SK-N-SH (cell line): ENCODE measurements around the gene SLC25A21. TPM values are rescaled to one million over a fixed set of nuclear protein-coding genes. Genes with fewer than 3 reads are reported as not detected.

Source experiments
- CTCF ChIA-PET: fragments of 300-600, 350-600 bp; formaldehyde crosslinking; extraction: SDS; loops from one replicate; lab custom pipeline; 2021; lab: Yijun Ruan, JAX
- POLR2A ChIA-PET: fragments of 350-600 bp; sonication (Branson Sonifier 250); formaldehyde crosslinking; extraction: SDS; loops from one replicate; lab custom pipeline; 2020; ENCODE audit warnings: antibody characterized with exemption, inconsistent platforms; lab: Yijun Ruan, JAX
- DNase-seq: peaks from one replicate; pipeline ENCODE4 v3.0.0; 2012
- H2AFZ ChIP-seq: fragments of 200-600 bp; sonication (generic); 2 replicates; pipeline ENCODE4 v1.8.1; 2016; ENCODE audit warnings: antibody characterized with exemption, mild to moderate bottlenecking, low read depth
- H3F3A ChIP-seq: fragments of 200-600 bp; sonication (generic); replicated peaks from 2 replicates; pipeline ENCODE3; 2016; ENCODE audit warnings: antibody characterized with exemption, mild to moderate bottlenecking; ENCODE audit not compliant: insufficient read depth
- H3K27ac ChIP-seq, 2 experiments: fragments of 200-500 bp in 1 of 2; fragments of 200-600 bp in 1 of 2; sonication (Bioruptor generic) in 1 of 2; sonication (generic), shearing (Covaris generic) in 1 of 2; 2 replicates each; pipeline versions ENCODE4 v1.5.1 to v1.6.1; 2014 to 2016; ENCODE audit warnings: low read depth in 2 of 2, inconsistent platforms in 1 of 2, low read length in 1 of 2, mild to moderate bottlenecking in 1 of 2, mixed read lengths in 1 of 2
- H3K27me3 ChIP-seq: fragments of 200-600 bp; sonication (generic), shearing (Covaris generic); 2 replicates; pipeline ENCODE4 v1.6.1; 2016; ENCODE audit warnings: mixed run types; ENCODE audit not compliant: insufficient read depth
- H3K36me3 ChIP-seq, 2 experiments: fragments of 200-500 bp in 1 of 2; fragments of 200-600 bp in 1 of 2; sonication (Bioruptor generic) in 1 of 2; sonication (generic) in 1 of 2; replicated peaks in 1 of 2; 2 replicates each; pipeline versions ENCODE3 to v1.5.1; 2014 to 2016; ENCODE audit warnings: low read length in 1 of 2, mild to moderate bottlenecking in 1 of 2; ENCODE audit not compliant: insufficient read depth in 2 of 2, control insufficient read depth in 1 of 2
- H3K4me1 ChIP-seq, 2 experiments: fragments of 200-500 bp in 1 of 2; fragments of 200-600 bp in 1 of 2; sonication (Bioruptor generic) in 1 of 2; sonication (generic), shearing (Covaris generic) in 1 of 2; 2 replicates each; pipeline versions ENCODE4 v1.5.1 to v1.6.1; 2014 to 2016; ENCODE audit warnings: low read depth in 1 of 2, low read length in 1 of 2, mixed run types in 1 of 2; ENCODE audit not compliant: insufficient read depth in 2 of 2, control insufficient read depth in 1 of 2
- H3K4me2 ChIP-seq: fragments of 200-600 bp; sonication (generic), shearing (Covaris generic); 2 replicates; pipeline ENCODE4 v1.6.1; 2017; ENCODE audit warnings: mixed run types
- H3K4me3 ChIP-seq, 2 experiments: fragments of 200-500 bp in 1 of 2; fragments of 200-600 bp in 1 of 2; sonication (Bioruptor generic) in 1 of 2; sonication (generic), shearing (Covaris generic) in 1 of 2; 2 replicates each; pipeline versions ENCODE4 v1.5.1 to v1.8.1; 2014 to 2016; ENCODE audit warnings: low read depth in 2 of 2, inconsistent platforms in 1 of 2, low read length in 1 of 2, mild to moderate bottlenecking in 1 of 2, mixed read lengths in 1 of 2, moderate library complexity in 1 of 2
- H3K79me2 ChIP-seq: fragments of 200-600 bp; sonication (generic); 2 replicates; pipeline ENCODE4 v1.8.1; 2017; ENCODE audit warnings: mild to moderate bottlenecking; ENCODE audit not compliant: insufficient read depth
- H3K9ac ChIP-seq: fragments of 200-600 bp; sonication (generic); 2 replicates; pipeline ENCODE4 v1.6.1; 2017; ENCODE audit warnings: mixed run types
- H3K9me2 ChIP-seq: fragments of 200-600 bp; sonication (generic); 2 replicates; pipeline ENCODE4 v1.6.1; 2017; ENCODE audit warnings: mixed run types
- H3K9me3 ChIP-seq: fragments of 200-600 bp; sonication (generic); 2 replicates; pipeline ENCODE4 v1.6.1; 2017; ENCODE audit warnings: mixed run types, mild to moderate bottlenecking, moderate library complexity
- H4K20me1 ChIP-seq: fragments of 200-600 bp; sonication (generic); 2 replicates; pipeline ENCODE4 v1.6.1; 2017; ENCODE audit warnings: mild to moderate bottlenecking, mixed run types; ENCODE audit not compliant: insufficient read depth
- FOXJ3 ChIP-seq: sonication (generic); formaldehyde crosslinking; IDR thresholded peaks from 2 replicates; pipeline ENCODE4 v1.5.1; 2020; ENCODE audit warnings: mild to moderate bottlenecking, missing genetic modification reagents
- GATA2 ChIP-seq: sonication (generic); formaldehyde crosslinking; IDR thresholded peaks from 2 replicates; pipeline ENCODE4 v1.5.0; 2020; ENCODE audit warnings: mild to moderate bottlenecking, missing genetic modification reagents
- JUND ChIP-seq: IDR thresholded peaks from 2 replicates; pipeline ENCODE4 v1.4.0; 2012
- TEAD4 ChIP-seq: IDR thresholded peaks from 2 replicates; pipeline ENCODE4 v1.4.0; 2012; ENCODE audit warnings: mild to moderate bottlenecking, borderline replicate concordance; ENCODE audit not compliant: insufficient read depth
- WGBS: methylation state at CpG from one replicate; pipeline ENCODE4 v1.1.6; 2017; ENCODE audit warnings: low lambda C conversion rate; 5-methylcytosine and 5-hydroxymethylcytosine counted together
- polyA plus RNA-seq, 3 experiments: library from polyadenylated mRNA; depleted of rRNA; stranded (reverse); fragments of >200 nt; gene quantifications; 2 replicates each; pipeline ENCODE4 v1.2.3, GENCODE V29; 2012
- TF ChIP-seq, protein P1 (sequence below): IDR thresholded peaks from 2 replicates; pipeline ENCODE4 v1.4.0; 2012; ENCODE audit warnings: low read depth, borderline replicate concordance
- TF ChIP-seq, protein P2 (sequence below): fragments of 150-350 bp; IDR thresholded peaks from 2 replicates; pipeline ENCODE4 v1.6.1; 2017; ENCODE audit warnings: antibody characterized with exemption, low read length, low read depth, borderline replicate concordance
- TF ChIP-seq, protein P3 (sequence below): fragments of 200-600 bp; sonication (generic); IDR thresholded peaks from 2 replicates; pipeline ENCODE4 v1.6.1; 2017; ENCODE audit warnings: antibody characterized with exemption, mild to moderate bottlenecking, moderate library complexity

SLC25A21 gene
- polyA plus RNA-seq, 1 of the 3 experiments (the other 2 are of a cell fraction) = not detected

GRCh38 chr14:37202265-37202664, 29.9 kb upstream of the SLC25A21 start (continued):
- TF ChIP-seq JUND (no peak), GATA2 (no peak)
- TF ChIP-seq, protein P1, sequence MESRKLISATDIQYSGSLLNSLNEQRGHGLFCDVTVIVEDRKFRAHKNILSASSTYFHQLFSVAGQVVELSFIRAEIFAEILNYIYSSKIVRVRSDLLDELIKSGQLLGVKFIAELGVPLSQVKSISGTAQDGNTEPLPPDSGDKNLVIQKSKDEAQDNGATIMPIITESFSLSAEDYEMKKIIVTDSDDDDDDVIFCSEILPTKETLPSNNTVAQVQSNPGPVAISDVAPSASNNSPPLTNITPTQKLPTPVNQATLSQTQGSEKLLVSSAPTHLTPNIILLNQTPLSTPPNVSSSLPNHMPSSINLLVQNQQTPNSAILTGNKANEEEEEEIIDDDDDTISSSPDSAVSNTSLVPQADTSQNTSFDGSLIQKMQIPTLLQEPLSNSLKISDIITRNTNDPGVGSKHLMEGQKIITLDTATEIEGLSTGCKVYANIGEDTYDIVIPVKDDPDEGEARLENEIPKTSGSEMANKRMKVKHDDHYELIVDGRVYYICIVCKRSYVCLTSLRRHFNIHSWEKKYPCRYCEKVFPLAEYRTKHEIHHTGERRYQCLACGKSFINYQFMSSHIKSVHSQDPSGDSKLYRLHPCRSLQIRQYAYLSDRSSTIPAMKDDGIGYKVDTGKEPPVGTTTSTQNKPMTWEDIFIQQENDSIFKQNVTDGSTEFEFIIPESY = no peak
- TF ChIP-seq, protein P2, sequence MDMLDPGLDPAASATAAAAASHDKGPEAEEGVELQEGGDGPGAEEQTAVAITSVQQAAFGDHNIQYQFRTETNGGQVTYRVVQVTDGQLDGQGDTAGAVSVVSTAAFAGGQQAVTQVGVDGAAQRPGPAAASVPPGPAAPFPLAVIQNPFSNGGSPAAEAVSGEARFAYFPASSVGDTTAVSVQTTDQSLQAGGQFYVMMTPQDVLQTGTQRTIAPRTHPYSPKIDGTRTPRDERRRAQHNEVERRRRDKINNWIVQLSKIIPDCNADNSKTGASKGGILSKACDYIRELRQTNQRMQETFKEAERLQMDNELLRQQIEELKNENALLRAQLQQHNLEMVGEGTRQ = no peak

DNA sequence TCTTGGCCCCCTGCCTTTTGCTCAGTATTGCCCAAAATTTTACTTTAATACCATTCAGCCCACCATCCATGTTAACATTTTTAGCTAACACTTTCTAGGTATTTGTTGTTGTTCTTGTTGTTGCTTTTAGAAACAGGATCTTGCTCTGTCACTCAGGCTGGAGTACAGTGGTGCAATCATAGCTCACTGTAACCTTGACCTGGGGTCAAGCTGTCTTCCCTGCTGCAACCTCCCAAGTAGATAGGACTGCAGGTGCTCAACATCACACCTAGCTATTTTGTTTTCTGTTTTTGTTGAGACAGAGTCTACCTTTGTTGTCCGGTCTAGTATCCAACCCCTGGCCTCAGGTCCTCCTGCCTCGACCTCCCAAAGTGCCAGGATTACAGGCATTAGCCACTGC, 29.3 kb upstream of the SLC25A21 start:
- no peak overlapping the region for H3K4me2 ChIP-seq
- WGBS = 23% methylated on average over 2 of the region's 2 CpGs
- no peaks in the 10 kb centered on the region for H3K9me3 ChIP-seq
- H3F3A ChIP-seq = no peaks in the 10 kb centered on the region
- DNase-seq = no peak
- H2AFZ ChIP-seq = no peak overlapping the region
- TF ChIP-seq FOXJ3 (CRISPR knock-in tag) = no peak
- TF ChIP-seq, protein P3, sequence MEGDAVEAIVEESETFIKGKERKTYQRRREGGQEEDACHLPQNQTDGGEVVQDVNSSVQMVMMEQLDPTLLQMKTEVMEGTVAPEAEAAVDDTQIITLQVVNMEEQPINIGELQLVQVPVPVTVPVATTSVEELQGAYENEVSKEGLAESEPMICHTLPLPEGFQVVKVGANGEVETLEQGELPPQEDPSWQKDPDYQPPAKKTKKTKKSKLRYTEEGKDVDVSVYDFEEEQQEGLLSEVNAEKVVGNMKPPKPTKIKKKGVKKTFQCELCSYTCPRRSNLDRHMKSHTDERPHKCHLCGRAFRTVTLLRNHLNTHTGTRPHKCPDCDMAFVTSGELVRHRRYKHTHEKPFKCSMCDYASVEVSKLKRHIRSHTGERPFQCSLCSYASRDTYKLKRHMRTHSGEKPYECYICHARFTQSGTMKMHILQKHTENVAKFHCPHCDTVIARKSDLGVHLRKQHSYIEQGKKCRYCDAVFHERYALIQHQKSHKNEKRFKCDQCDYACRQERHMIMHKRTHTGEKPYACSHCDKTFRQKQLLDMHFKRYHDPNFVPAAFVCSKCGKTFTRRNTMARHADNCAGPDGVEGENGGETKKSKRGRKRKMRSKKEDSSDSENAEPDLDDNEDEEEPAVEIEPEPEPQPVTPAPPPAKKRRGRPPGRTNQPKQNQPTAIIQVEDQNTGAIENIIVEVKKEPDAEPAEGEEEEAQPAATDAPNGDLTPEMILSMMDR = no peak
- H3K9ac ChIP-seq = no peak overlapping the region
- H3K9me2 ChIP-seq = no peaks in the 10 kb centered on the region
- no peaks in the 10 kb centered on the region for H3K36me3 ChIP-seq
- ChIA-PET CTCF (interaction anchor here (0.6 kb wide), 1 partner anchor 786 kb away, joined by 3 read pairs; no protein-coding TSS in a partner anchor), POLR2A (no interaction called here)
- H3K4me3 ChIP-seq = no peak overlapping the region
- H3K79me2 ChIP-seq = no peaks in the 10 kb centered on the region
- no peak overlapping the region for H3K27ac ChIP-seq
- H4K20me1 ChIP-seq = no peaks in the 10 kb centered on the region
- no peaks in the 10 kb centered on the region for H3K27me3 ChIP-seq
- H3K4me1 ChIP-seq = no peaks in the 10 kb centered on the region

DNA sequence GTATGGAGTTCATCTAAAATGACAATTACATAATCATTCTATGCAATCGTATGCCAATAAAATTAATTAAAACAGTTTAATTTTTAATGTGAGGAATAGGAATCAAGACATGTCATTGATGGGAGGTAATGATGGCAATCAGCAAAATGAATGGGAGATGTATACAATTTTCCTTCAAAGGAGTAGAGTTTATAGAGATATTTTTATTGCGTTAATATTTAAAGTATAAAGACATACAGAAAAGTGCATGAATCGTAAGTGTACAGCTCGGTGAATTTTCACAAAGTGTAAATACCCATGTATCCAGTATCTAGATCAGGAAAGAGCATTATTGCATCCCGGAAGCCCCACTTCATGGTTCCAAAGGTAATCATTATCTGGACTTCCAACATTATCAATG, 26.5 kb upstream of the SLC25A21 start:
- whole genome bisulfite sequencing = 30% methylated on average over 5 of the region's 5 CpGs
- H3K36me3 ChIP-seq = no peaks in the 10 kb centered on the region
- H3K27ac ChIP-seq = no peak overlapping the region
- no peak overlapping the region for H3K4me3 ChIP-seq
- DNase-seq = no peak
- POLR2A ChIA-PET = no interaction called here
- H3F3A ChIP-seq = no peaks in the 10 kb centered on the region
- no peaks in the 10 kb centered on the region for H3K9me3 ChIP-seq
- CTCF ChIA-PET = interaction anchor here (0.8 kb wide), 1 partner anchor 49 kb away, joined by 3 read pairs; no protein-coding TSS in a partner anchor
- no peak overlapping the region for H3K9ac ChIP-seq
- no peaks in the 10 kb centered on the region for H3K27me3 ChIP-seq
- no peak for TF ChIP-seq TEAD4
- TF ChIP-seq GATA2 = no peak
- TF ChIP-seq, all 33 proteins: peak for 0
- Histone ChIP-seq H4K20me1 (no peaks in the 10 kb centered on the region), H2AFZ (no peak overlapping the region), H3K79me2 (no peaks in the 10 kb centered on the region), H3K9me2 (no peaks in the 10 kb centered on the region), H3K4me1 (no peaks in the 10 kb centered on the region), H3K4me2 (no peak overlapping the region)
